Measurements from ENCODE around the gene RABGAP1L. TPM values are rescaled to one million over a fixed set of nuclear protein-coding genes. Genes with fewer than 3 reads are reported as not detected.
"Not testable (repeated sequence)": the region's sequence is repeated elsewhere in the genome, so short reads cannot be mapped to it uniquely, and the experiment has no call there.

Gene RABGAP1L
- total RNA-seq, 1 donor from 2014 or later = 46.0 TPM

GRCh38 chr1:174408146-174408545 is 248.8 kb downstream of the RABGAP1L start:
- H3K9me3 ChIP-seq (ENCODE audit: low read depth) = no peaks in the 10 kb centered on the region
- Mint-ChIP-seq H3K4me3 (no peak overlapping the region), H3K9me3 (no peaks in the 10 kb centered on the region), H3K27me3 (ENCODE audit: insufficient read depth, low read depth) (no peaks in the 10 kb centered on the region), H3K4me1 (peaks cover 4% of the 10 kb centered on the region), H3K36me3 (no peaks in the 10 kb centered on the region), H3K27ac (no peak overlapping the region)
- no peaks in the 10 kb centered on the region for H3K79me2 ChIP-seq (ENCODE audit: low read depth)
- no peak overlapping the region for H3K4me2 ChIP-seq
- H3K27me3 ChIP-seq = no peaks in the 10 kb centered on the region
- TF ChIP-seq EZH2phosphoT487 (IDR thresholded peaks at IDR 0.05) (no peak), EZH2 (IDR thresholded peaks at IDR 0.05) (no peak), CTCF (IDR thresholded peaks at IDR 0.05) (no peak)
- no peaks in the 10 kb centered on the region for H3K36me3 ChIP-seq
- H3K4me1 ChIP-seq = no peaks in the 10 kb centered on the region
- no peak for DNase-seq (ENCODE audit: low spot score)
- H3K4me3 ChIP-seq = no peak overlapping the region
- H3K9ac ChIP-seq = no peak overlapping the region
- H4K20me1 ChIP-seq (ENCODE audit: low read depth) = no peaks in the 10 kb centered on the region
- no peaks in the 10 kb centered on the region for H3F3A ChIP-seq (ENCODE audit: low read depth)
- no peak overlapping the region for H3K27ac ChIP-seq
- no peak overlapping the region for H2AFZ ChIP-seq (replicated peaks)

- not testable (repeated sequence) for H4K20me1 ChIP-seq (ENCODE audit: low read depth); H3K27me3 Mint-ChIP-seq (ENCODE audit: insufficient read depth, low read depth); H3K4me2 ChIP-seq; H3K36me3 ChIP-seq; H3K4me1 ChIP-seq; H3K9me3 ChIP-seq (ENCODE audit: low read depth); H3K4me3 Mint-ChIP-seq; H3K27me3 ChIP-seq; H3K79me2 ChIP-seq (ENCODE audit: low read depth); H3F3A ChIP-seq (ENCODE audit: low read depth); DNase-seq (ENCODE audit: low spot score); H3K27ac Mint-ChIP-seq; H2AFZ ChIP-seq (replicated peaks); H3K9me3 Mint-ChIP-seq; H3K27ac ChIP-seq; H3K9ac ChIP-seq; H3K4me3 ChIP-seq; H3K4me1 Mint-ChIP-seq; H3K36me3 Mint-ChIP-seq
Observed at GRCh38 chr1:174409801-174410200, 250.5 kb downstream of the RABGAP1L start.

- TF ChIP-seq CTCF (IDR thresholded peaks at IDR 0.05) = peak; percentile 69
- no peak for TF ChIP-seq EZH2phosphoT487 (IDR thresholded peaks at IDR 0.05)
- TF ChIP-seq EZH2 (IDR thresholded peaks at IDR 0.05) = no peak
- Histone ChIP-seq H3K27me3 (no peaks in the 10 kb centered on the region), H3K79me2 (ENCODE audit: low read depth) (no peaks in the 10 kb centered on the region), H3F3A (ENCODE audit: low read depth) (no peaks in the 10 kb centered on the region), H3K36me3 (no peaks in the 10 kb centered on the region), H3K4me2 (no peak overlapping the region), H3K4me1 (no peaks in the 10 kb centered on the region), H3K9me3 (ENCODE audit: low read depth) (no peaks in the 10 kb centered on the region), H3K27ac (no peak overlapping the region), H3K4me3 (no peak overlapping the region), H4K20me1 (ENCODE audit: low read depth) (no peaks in the 10 kb centered on the region), H2AFZ (replicated peaks) (no peak overlapping the region), H3K9ac (no peak overlapping the region)
- peaks cover 4% of the 10 kb centered on the region for H3K4me1 Mint-ChIP-seq
- H3K9me3 Mint-ChIP-seq = no peaks in the 10 kb centered on the region
- DNase-seq (ENCODE audit: low spot score) = peak; percentile 58
- H3K4me3 Mint-ChIP-seq = no peak overlapping the region
- no peaks in the 10 kb centered on the region for H3K36me3 Mint-ChIP-seq
- no peak overlapping the region for H3K27ac Mint-ChIP-seq
- H3K27me3 Mint-ChIP-seq (ENCODE audit: insufficient read depth, low read depth) = no peaks in the 10 kb centered on the region
Observed at GRCh38 chr1:174413632-174414031, 254.3 kb downstream of the RABGAP1L start.

- Mint-ChIP-seq H3K36me3 (no peaks in the 10 kb centered on the region), H3K27ac (no peak overlapping the region), H3K4me3 (no peak overlapping the region), H3K27me3 (ENCODE audit: insufficient read depth, low read depth) (no peaks in the 10 kb centered on the region), H3K9me3 (no peaks in the 10 kb centered on the region), H3K4me1 (peaks cover 4% of the 10 kb centered on the region)
- H3K9ac ChIP-seq = no peak overlapping the region
- no peaks in the 10 kb centered on the region for H3K79me2 ChIP-seq (ENCODE audit: low read depth)
- no peak overlapping the region for H3K4me3 ChIP-seq
- H3K27me3 ChIP-seq = no peaks in the 10 kb centered on the region
- H3K9me3 ChIP-seq (ENCODE audit: low read depth) = no peaks in the 10 kb centered on the region
- no peaks in the 10 kb centered on the region for H3K4me1 ChIP-seq
- no peaks in the 10 kb centered on the region for H4K20me1 ChIP-seq (ENCODE audit: low read depth)
- H3F3A ChIP-seq (ENCODE audit: low read depth) = no peaks in the 10 kb centered on the region
- no peak for DNase-seq (ENCODE audit: low spot score)
- TF ChIP-seq CTCF (IDR thresholded peaks at IDR 0.05) = no peak
- no peak for TF ChIP-seq EZH2phosphoT487 (IDR thresholded peaks at IDR 0.05)
- no peak for TF ChIP-seq EZH2 (IDR thresholded peaks at IDR 0.05)
- H3K4me2 ChIP-seq = no peak overlapping the region
- H2AFZ ChIP-seq (replicated peaks) = no peak overlapping the region
- no peak overlapping the region for H3K27ac ChIP-seq
- no peaks in the 10 kb centered on the region for H3K36me3 ChIP-seq
Observed at GRCh38 chr1:174414203-174414602, 254.9 kb downstream of the RABGAP1L start.
